GM21528 (cell line): Measurements from ENCODE around the gene TENT5A.
"Not testable (repeated sequence)": the region's sequence is repeated elsewhere in the genome, so short reads cannot be mapped to it uniquely, and the experiment has no call there.

Source experiments
- ATAC-seq: cut with Tn5 transposase; IDR thresholded peaks from one replicate; pipeline ENCODE4 v1.9.1; 2021; ENCODE audit warnings: mild to moderate bottlenecking, moderate library complexity; ENCODE audit not compliant: unreplicated experiment, low FRiP score

Gene TENT5A

DNA sequence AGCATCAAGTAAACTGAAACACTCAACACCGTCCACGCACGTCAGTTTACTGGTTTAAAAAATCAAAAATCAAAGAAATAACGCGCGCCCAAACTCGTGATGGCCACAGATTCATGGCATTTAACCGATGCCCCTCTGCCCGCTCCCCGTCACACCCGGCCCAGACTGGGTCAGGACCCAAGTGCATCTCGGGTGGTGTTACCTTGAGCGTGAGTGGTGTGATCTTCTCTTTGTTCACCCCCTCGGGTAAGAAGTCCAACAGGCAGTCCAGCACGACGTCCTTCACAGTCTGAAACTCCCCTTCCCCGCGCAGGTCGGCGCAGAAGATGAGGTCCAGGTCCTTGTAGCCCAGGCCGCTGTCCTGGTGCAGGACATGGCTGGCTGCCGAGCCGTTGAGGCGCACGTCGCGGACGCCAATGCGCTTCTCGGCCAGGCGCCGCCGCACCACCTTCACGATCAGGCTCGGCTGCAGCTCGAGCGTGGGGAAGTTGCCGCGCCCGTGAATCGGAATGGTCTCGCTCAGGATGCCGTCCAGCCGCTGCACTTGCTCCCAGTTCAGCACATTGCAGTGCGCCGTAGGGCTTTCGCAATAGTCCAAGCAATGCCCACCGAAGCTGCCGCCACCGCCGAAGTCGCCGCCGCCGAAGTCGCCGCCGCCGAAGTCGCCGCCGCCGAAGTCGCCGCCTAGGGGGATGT, 945 bp downstream of the TENT5A start:
- no peak for ATAC-seq

DNA sequence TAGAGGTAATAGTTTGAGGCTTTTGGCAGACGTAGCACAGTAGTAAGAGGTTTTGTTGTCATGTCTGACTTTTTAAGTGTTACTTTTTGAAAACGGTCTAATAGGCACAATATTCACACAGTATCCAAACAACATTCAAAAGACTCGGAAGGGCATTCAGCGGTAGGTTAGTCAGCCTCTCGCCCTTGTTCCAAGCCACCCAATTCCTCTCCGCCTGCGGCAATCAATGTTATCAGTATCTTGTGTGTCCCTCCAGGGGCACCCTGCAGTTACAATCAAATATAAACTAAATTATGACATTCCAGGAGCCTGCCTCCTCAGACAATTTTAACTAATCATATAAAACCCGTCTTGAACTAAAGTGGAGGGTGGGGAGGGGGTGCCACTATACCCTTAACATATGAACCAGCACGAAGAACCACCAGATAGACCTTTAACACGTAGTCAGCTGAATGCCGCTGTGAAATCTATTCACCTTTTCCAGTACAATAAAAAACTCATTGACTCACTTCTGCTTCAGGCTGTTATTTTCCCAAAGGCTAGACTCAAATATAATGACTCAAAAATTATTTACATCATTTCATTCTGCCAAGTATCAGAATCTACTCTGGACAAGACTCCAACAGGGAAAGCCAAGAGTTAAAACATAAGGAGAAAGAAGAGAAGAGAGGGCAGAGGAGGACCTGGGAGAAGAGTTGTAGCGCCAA, 1.6 kb downstream of the TENT5A start:
- no peak for ATAC-seq

DNA sequence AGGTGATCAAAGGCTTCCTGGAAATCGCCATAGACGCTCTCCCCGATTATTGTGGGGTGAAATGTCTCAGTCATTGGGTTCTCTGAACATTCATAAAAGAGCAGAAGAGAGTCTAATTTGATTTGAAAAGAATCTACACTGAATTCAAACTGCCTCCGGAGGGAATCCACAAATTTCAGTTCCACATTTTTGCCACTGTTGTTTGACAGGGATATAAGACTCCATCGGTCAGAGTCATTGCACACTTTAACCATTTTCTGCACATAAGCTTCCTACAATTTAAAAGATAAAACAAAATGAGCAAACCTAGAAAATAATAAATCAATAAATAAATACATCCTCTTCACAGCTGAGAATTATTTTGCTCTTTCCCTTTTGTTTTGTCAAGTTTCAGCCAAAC, 2.3 kb downstream of the TENT5A start:
- no peak for ATAC-seq

DNA sequence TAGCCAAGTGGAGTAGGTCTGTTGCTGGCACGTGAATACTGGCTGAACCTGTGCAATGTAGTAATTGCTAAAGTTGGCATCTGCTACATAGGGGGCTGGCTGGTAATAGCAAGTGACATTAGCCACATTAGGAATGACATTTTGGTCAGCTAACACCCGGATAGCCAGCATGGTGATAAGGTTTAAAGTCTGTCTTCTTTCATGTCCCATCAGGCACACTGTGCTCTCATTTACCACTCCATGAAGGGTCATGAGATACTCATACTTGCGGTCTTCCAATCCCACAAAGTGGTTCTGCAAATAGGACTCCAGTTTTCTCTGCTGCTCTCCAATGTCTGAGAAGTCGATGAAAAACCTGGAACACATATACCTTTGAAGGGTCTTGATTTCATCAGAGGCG, 2.8 kb downstream of the TENT5A start:
- ATAC-seq, result no peak

DNA sequence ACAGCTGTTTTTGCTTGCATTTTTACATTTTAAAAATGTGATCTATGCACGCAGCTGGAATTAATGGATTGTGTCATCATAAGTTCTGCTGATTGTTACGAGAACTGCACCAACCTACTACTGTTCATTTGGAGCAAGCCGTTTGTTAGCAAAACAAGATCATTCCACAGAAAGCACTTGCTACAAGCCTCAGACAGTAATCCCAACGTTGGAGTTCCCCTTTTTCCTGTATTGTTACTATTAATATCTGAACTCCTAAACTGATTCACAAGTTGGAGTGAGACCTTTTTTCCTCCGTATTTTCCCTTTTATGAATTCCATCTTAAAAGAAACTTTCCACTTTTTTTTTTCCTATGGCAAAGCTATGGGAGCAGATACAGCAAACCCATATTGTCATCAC, 3.5 kb downstream of the TENT5A start:
- no peak for ATAC-seq

DNA sequence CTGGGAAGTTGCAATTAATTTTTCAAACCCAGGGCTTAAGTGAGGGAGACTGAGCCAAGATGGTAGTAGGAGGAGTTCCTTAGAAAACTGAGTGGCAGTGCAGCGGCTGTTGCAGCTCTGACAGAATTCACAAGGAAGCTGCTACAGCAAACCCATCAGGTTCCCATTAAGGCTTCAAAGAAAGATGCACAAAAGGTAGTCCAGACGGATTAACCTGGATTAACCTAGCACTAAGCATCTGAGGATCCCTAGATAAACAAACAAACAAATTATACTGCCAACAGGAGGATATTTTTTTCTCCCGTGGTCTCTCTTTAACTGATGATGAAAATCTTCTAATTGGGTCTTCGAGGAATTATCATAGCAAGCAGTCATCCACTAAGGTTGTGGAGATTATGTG, 5.2 kb downstream of the TENT5A start:
- no peak for ATAC-seq

DNA sequence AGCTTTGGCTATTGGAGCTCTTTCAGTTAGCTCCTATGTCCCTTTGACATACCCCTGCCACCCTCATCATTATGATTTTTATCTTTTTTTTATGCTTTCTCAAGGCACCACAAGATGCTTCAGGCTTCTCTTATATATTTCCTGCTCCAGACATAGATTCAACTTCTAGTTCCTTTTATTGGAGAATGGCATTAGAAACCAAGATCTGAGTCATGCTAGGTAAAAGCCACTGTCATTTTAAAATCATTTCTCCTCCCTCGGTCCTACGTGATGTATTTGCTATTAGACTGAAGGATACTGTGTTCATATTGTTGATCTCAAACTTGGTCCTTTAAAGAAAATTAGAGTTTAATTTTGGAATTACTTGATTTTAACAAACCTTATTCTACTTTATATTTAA, 8.3 kb downstream of the TENT5A start:
- no peak for ATAC-seq

DNA sequence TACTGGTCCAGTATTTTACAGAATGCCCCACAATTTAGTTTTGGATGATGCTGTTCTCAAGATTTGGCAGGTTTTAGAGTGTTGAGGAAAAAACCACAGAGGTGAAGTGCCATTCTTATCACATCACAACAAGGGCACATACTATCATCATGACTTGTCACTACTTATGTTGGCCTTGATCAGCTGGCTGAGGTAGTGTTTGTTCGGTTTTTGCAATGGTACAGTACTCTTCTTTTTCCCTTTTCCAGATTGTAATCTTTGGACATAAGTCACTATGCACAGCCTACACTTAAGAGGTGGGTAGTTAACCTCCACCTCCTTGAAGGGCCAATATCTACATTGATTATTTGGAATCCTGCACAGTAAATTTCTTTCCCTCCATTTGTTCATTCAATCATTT, 8.8 kb downstream of the TENT5A start:
- ATAC-seq, result no peak

DNA sequence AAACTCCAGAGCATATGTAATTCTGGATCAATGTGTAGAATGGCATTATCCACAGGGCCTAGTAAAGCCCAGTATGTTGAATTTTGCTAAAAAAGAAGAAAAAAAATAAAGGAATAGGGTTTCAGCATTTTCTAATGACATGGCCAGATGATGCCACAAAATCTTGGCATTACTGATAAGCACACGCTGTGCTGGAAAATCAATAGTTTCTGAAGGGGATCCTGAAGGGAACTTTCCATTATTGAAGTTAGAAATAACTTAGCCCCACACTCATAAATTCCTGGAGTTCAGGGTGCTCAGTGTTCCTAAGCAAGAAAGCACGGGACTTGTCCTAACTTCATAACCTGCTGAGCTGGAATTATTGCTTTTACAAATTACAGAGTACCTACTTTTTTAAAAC, 10.8 kb downstream of the TENT5A start:
- ATAC-seq, result no peak

DNA sequence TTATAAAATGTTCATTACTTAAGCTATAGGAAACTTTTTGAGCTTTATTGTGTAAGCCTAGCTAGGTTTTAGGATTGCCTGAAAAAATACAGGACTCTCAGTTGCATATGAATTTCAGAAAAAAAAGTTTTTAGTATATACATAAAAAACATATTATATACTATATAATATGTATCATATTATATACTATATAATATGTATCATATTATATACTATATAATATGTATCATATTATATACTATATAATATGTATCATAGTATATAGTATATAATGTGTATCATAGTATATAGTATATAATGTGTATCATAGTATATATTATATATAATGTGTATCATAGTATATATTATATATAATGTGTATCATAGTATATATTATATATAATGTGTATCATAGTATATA, 11.9 kb downstream of the TENT5A start:
- not testable (repeated sequence) for ATAC-seq

DNA sequence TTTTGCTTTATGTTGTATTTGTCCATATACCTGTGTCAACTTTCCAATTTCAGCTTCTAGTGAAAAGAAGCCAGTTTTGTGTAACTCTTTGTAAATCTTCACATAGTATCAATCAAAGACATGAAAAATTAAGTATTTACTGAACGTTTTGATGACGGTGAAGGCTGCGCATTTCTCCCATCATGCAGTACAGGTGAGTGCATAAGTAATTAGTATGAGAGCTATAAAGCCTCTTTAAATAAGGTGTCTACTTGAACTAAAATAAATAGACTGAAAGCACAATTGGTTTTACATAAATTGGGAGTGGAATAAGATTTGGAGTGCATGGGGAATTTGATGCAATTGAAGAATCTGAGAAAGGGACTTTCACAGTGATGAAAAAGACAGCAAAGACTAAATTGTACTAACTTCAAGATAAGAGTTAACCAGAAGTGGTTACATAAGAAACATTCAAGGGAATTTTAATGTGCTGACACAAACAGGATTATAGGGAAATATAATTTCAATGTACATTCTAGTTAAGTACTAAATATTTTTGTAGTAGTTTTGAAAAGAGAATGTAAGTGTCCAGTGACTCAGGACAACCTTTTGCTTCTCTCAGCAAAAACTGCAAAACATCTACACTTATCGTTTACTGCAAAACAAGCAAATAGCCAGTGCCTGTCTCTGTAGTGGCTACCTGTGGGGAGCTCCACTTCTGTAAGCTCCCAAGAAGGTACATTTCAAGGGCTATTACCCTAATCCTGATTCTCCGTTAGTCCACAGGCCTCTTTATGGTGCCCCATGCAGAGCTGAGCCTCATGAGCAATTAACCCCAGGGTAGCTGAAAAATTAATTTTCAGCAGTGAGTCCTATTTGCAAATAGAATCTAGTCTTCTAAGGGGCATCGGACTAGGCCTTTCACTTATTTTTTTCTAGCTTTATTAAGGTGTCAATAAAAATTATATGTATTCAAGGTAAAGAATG, 13.0 kb downstream of the TENT5A start:
- ATAC-seq, result no peak

DNA sequence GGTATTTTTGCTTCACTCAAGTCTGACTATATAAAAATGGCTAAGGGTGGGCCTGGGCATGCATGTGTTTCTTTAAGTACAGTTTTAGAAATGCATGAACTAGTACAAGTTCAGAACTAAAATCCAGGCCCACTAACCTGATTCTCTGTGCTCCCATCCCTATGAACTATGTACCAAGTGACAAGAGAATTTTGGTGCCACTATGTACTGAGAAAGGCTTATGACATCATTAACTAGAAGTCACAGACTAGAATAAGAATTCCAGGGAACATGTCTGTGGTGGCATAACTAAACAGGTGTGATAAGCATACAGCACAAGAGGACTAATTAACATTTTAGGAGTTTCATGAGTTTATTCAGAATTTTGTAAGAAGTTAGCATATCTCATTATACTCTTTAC, 16.1 kb downstream of the TENT5A start:
- ATAC-seq, result no peak

DNA sequence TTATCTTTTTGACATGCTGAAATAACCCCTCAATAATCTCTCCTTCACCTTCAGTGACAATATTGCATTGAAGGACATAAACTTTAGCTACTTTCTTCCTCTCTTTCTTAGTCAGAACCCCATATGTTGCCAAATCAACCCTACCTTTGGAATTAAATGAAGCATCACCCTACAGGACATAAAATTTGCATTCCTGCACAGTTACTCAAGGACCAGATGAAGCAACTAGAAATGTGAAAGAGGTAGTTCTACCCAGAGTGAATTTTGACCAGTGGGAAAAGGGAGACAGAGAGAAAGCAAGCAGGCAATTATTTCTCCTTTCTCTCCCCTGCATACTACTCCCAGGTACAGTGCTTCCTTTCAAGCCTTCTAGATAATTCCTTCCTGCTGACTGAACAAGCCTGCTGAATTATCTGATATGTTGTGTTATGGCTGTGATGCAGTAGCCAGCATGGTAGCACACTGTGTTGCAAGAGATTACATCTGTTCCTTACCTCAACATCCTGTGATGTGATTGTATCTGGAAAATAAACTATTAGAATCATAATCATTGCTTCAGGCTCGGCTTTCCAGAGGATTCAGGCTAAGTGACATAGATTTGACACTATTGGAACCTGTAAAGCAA, 16.6 kb downstream of the TENT5A start:
- ATAC-seq, result no peak

DNA sequence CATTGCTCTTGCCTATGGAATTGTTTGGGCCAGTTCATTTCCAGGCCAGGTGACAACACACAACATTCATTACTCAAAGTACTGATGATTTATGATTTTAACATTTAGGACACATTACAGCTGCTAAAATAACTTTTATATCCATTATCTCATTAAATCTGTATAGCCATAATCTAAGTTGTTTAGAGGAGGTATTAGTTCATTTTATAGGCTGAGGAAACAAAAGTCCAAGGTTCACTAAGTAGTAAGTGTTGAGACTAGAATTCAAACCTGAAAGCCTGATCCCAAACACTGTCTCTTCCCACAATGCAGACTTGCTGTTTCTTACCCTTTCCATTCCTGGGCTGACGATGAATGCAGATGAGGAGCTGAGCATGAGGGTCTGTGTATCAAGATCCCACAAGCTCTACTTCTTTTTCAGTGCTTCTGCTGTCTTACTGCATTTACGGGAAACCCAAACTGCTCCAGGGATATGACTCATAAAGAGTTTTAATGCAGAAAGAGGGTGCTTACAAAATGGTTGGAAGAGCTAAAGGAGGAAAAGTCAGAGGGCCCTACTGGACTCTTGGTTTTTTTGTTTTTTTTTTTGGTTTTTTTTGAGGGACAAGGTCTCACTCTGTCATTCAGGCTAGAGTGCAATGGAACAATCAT, 17.9 kb downstream of the TENT5A start:
- ATAC-seq, result no peak

DNA sequence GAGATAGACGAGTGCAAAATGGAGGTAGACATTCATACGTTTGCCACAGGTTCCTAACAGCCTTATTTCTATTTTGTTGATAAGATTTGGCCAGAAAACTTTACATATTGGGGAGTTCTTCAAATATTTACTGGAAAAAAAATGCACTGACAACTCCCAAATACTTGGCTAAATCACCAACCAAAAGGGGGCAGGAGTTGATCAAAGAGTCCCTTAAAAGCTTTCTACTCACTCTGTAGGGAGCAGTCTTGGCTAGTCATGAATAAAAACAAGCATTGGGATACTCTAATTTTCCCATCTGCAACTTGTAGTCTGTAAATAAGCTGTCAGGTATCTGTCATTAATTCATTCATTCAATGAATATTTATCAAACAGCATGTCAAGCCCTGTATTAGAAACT, 18.4 kb downstream of the TENT5A start:
- no peak for ATAC-seq

DNA sequence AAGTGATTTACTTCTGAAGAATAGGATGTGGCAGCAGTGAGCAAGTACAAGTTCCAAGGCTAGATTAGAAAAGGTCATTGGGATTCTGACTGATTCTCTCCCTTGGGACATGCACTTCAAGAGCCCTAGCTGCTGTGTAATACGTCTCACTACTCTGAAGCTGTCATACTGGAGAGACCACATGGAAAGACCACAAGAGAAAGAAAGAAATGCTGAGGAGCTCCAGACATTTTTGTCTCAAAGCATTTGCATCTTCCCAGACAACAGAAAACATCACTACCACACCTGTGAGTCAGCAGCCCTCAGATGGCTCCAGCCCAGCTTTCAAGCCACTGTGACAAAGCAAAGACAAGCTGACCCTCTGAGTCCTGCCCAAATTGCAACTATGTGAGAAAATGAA, 20.7 kb downstream of the TENT5A start:
- ATAC-seq, result no peak

DNA sequence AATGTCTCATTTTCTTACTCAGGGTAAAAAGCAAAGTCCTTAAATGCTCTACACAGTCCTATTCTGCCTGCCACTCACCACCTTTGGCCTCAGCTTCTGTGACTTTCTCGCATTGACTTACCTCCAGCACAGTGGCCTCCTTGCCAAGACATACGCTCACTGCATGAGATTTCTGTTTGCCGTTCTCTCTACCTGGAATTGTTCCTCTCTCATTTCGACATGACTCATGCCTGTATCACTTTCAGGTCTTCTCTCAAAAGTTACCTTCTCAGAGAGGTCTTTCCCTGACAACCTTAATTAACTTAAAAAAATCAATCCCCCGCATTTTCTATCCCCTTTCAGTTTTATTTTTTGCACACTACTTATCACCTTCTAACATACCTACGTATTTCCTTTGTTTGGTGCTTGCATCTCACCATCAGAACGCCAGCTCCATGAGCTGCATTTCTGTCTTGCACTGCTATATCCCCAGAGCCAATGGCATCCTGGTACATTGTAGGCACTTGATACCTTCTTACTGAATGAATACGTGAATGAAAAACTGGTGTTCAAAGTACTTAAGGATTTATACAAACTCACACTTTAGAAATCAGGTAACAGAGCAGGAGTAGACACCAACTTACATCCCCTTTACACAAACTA, 24.5 kb downstream of the TENT5A start:
- no peak for ATAC-seq

DNA sequence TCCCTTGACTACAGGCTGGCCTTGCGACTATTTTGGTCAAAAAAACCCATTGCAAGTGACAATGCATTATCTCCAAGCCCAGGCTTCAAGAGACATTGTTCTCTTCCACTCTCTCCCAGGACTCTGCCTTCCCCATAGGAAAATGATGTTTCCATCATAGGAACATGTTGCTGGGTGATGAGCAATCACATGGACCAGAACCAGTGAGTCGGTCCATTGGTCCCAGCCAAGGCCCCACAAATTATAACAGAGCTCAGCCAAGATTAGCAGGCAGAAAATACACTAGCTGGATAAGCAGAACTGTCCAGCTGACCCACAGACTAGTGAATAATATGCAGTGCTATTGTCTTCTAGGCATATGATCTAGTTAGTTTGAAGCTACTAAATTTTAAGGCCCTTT, 27.4 kb downstream of the TENT5A start:
- no peak for ATAC-seq

DNA sequence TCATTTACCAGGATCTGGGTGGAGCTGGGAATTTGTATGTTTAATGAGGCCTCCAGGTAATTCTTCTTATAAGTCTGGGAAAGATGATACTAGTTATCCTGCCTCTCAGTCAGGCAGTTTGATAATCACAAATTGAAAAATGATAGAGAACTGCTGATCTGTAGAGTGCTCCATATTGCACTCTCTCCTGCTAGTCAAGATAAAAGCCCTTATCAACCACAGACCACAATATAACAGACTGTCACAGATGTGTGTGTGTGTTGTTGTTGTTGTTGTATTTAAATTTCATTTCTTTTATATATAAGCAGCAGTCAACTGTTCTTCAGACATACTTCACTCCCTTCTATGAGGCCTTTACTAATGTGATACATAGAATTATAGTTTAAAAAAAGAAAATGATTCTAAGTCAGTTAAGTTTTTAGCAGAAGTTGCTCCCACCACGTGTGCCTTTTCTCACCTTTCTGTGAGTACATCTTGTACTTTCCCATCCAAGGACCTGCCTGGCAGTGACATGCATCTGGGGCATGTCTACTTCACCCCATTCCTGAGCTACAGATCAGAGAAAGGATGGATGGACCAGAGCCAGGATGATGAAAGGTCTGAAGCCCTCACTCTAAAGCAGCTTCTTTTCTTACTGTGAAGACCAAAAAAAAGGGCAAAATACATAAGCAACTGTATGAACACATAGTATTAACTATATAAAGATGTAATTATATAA, 29.8 kb downstream of the TENT5A start:
- no peak for ATAC-seq
